Activated B cell treated with CpG ODN at 0.5 μM for 24 hours (primary cell): ENCODE measurements around the gene MPPED2. TPM values are rescaled to one million over a fixed set of nuclear protein-coding genes. Genes with fewer than 3 reads are reported as not detected.

ENCODE experiments used
- ATAC-seq: fragments of 200-7000 bp; cut with Tn5 transposase; one replicate; pipeline ENCODE4 v1.10.0; 2021; ENCODE audit warnings: low read depth, mild to moderate bottlenecking, moderate library complexity
- CTCF ChIA-PET: fragments of 350-600 bp; sonication (Branson Sonifier 250); formaldehyde crosslinking; loops from one replicate; lab custom pipeline; 2021; ENCODE audit warnings: antibody characterized with exemption; lab: Charles Lee
- POLR2A ChIA-PET: fragments of 350-600 bp; sonication (Branson Sonifier 250); formaldehyde crosslinking; loops from one replicate; lab custom pipeline; 2021; ENCODE audit warnings: antibody characterized with exemption; lab: Charles Lee
- DNase-seq: peaks from one replicate; pipeline ENCODE4 v3.0.0; 2022
- H3K27ac Mint-ChIP-seq: one replicate; pipeline ENCODE4 v1.8.0; 2020; ENCODE audit warnings: mixed read lengths
- H3K27me3 Mint-ChIP-seq: one replicate; pipeline ENCODE4 v1.8.0; 2021; ENCODE audit warnings: mixed read lengths
- H3K36me3 Mint-ChIP-seq: one replicate; pipeline ENCODE4 v1.8.0; 2021; ENCODE audit warnings: low read depth, mixed read lengths
- H3K4me1 Mint-ChIP-seq: one replicate; pipeline ENCODE4 v1.8.0; 2021; ENCODE audit warnings: mixed read lengths
- H3K4me3 Mint-ChIP-seq: one replicate; pipeline ENCODE4 v1.8.0; 2020; ENCODE audit warnings: mild to moderate bottlenecking, mixed read lengths
- H3K9me3 Mint-ChIP-seq: one replicate; pipeline ENCODE4 v1.8.0; 2020; ENCODE audit warnings: mixed read lengths
- CTCF ChIP-seq: fragments of 200-600 bp; IDR thresholded peaks from one replicate; pipeline ENCODE4 v1.8.0; 2022; ENCODE audit warnings: antibody characterized with exemption, mild to moderate bottlenecking
- intact Hi-C: fragments of 100-400 bp; cut with micrococcal nuclease; formaldehyde crosslinking; loops from one replicate; pipeline ENCODE4 v1.15.1; 2024
- total RNA-seq: library from RNA; stranded (reverse); gene quantifications from 2 replicates; pipeline ENCODE4 v1.2.3, GENCODE V29; 2022

MPPED2 gene
- total RNA-seq, 1 donor from 2014 or later = 1.7 TPM

DNA sequence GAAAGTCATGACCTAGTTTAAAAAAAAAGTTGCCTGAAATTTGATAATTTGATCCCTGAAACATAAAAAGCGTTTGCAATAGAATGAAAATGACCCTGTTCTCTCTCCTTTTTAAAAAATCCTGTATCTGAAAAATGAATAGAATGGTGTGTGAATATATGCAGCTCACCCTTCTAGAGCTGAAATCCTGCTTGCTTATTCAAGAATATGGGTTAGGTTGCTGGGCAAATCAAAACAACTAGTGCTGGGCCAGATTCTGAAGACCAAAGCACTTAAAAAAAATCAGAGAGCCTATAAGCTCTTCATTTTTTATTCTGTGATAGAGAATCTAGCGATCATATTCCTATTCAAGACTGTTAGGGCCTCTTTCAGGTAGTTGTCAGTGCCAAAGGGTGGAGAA lies 131.6 kb downstream of the MPPED2 start:
- Mint-ChIP-seq H3K9me3 (no peaks in the 10 kb centered on the region), H3K36me3 (no peaks in the 10 kb centered on the region), H3K4me1 (no peaks in the 10 kb centered on the region), H3K27me3 (no peaks in the 10 kb centered on the region), H3K4me3 (no peak overlapping the region), H3K27ac (no peak overlapping the region)
- no peak for DNase-seq
- ATAC-seq = no peak
- intact Hi-C loops = no loop called here
- TF ChIP-seq CTCF = no peak
- POLR2A ChIA-PET = no interaction called here
- CTCF ChIA-PET = no interaction called here

DNA sequence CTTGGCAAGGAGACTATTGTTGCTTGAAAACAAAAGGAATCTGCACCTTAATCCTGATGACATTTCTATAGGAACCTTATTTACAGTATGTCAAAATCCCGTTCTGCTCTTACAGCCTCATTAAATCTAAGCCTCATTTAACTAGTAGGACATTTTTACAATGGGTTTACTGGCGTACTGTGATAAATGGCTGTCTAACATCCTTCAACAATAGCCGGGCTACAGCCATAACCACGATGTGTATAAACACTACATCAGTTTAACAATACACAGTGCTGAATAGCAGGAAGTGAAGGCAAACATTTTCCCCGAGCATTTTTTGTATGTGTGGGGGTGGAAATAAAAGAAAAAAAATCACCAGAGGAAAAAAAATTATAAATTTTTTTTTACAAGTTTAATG lies 132.0 kb downstream of the MPPED2 start:
- DNase-seq = no peak
- no peaks in the 10 kb centered on the region for H3K36me3 Mint-ChIP-seq
- CTCF ChIA-PET = no interaction called here
- POLR2A ChIA-PET = no interaction called here
- no peaks in the 10 kb centered on the region for H3K9me3 Mint-ChIP-seq
- H3K27ac Mint-ChIP-seq = no peak overlapping the region
- H3K27me3 Mint-ChIP-seq = no peaks in the 10 kb centered on the region
- H3K4me1 Mint-ChIP-seq = no peaks in the 10 kb centered on the region
- H3K4me3 Mint-ChIP-seq = no peak overlapping the region
- no peak for TF ChIP-seq CTCF
- no peak for ATAC-seq
- intact Hi-C loops = no loop called here

- TF ChIP-seq CTCF = no peak
- intact Hi-C loops = no loop called here
- H3K4me3 Mint-ChIP-seq = no peak overlapping the region
- POLR2A ChIA-PET = no interaction called here
- H3K9me3 Mint-ChIP-seq = no peaks in the 10 kb centered on the region
- no peak overlapping the region for H3K27ac Mint-ChIP-seq
- no peaks in the 10 kb centered on the region for H3K27me3 Mint-ChIP-seq
- no peaks in the 10 kb centered on the region for H3K4me1 Mint-ChIP-seq
- DNase-seq = no peak
- CTCF ChIA-PET = no interaction called here
- no peak for ATAC-seq
- H3K36me3 Mint-ChIP-seq = no peaks in the 10 kb centered on the region
These were observed 132.4 kb downstream of the MPPED2 start for GRCh38 chr11:30453705-30454104.

- ChIA-PET POLR2A (no interaction called here), CTCF (no interaction called here)
- no peaks in the 10 kb centered on the region for H3K4me1 Mint-ChIP-seq
- no peak overlapping the region for H3K27ac Mint-ChIP-seq
- DNase-seq (no peak), ATAC-seq (no peak)
- intact Hi-C loops = no loop called here
- no peak overlapping the region for H3K4me3 Mint-ChIP-seq
- H3K36me3 Mint-ChIP-seq = no peaks in the 10 kb centered on the region
- H3K9me3 Mint-ChIP-seq = no peaks in the 10 kb centered on the region
- TF ChIP-seq CTCF = no peak
- no peaks in the 10 kb centered on the region for H3K27me3 Mint-ChIP-seq
These were observed 133.3 kb downstream of the MPPED2 start for GRCh38 chr11:30452842-30453241.

DNA sequence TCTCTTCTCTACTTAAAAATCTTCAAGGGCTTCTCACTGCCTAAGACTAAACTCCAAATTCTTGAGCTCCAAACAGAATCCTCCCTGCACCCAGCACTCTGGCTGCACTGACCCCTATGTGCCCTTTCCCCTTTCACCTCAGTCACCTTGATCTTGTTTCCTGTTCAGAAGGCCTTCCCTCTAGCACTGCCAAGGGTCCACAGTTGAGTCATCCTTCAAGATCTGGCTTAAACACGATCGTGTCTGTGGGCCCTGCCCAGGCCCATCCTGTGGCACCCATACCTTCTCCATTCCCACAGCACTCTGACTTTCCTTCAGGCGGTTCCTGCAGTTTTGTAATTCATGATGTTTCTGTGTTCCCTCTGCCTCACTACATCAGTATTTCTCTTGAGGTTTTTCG lies 134.0 kb downstream of the MPPED2 start:
- H3K36me3 Mint-ChIP-seq = no peaks in the 10 kb centered on the region
- DNase-seq (no peak), ATAC-seq (no peak)
- H3K27me3 Mint-ChIP-seq = no peaks in the 10 kb centered on the region
- TF ChIP-seq CTCF = no peak
- intact Hi-C loops = no loop called here
- ChIA-PET POLR2A (no interaction called here), CTCF (no interaction called here)
- H3K4me3 Mint-ChIP-seq = no peak overlapping the region
- H3K4me1 Mint-ChIP-seq = no peaks in the 10 kb centered on the region
- no peak overlapping the region for H3K27ac Mint-ChIP-seq
- H3K9me3 Mint-ChIP-seq = no peaks in the 10 kb centered on the region
